Sciatic nerve (tissue), 2 donors: ENCODE data around the gene AP1M2. TPM values are rescaled to one million over a fixed set of nuclear protein-coding genes. Genes with fewer than 3 reads are reported as not detected.
"Not testable (repeated sequence)": the region's sequence is repeated elsewhere in the genome, so short reads cannot be mapped to it uniquely, and the experiment has no call there.

Experiments
- ATAC-seq: fragments of 200-7000 bp; cut with Tn5 transposase; one replicate; pipeline ENCODE4 v1.9.1; 2020; ENCODE audit warnings: mild to moderate bottlenecking, moderate library complexity
- DNase-seq: peaks from one replicate; pipeline ENCODE4 v3.0.0-alpha.2; 2020; ENCODE audit warnings: low spot score
- intact Hi-C: fragments of 100-400 bp; cut with DNase I; formaldehyde crosslinking; loops from one replicate; pipeline ENCODE4 v1.14.2; 2022
- total RNA-seq: library from RNA; stranded (reverse); fragmentation: NEBNext Ultra II Directional; extraction: Animal tissue kit (Norgen Biotek cat#: 25700); gene quantifications from one replicate; pipeline ENCODE4 v1.2.1, GENCODE V29; 2021
- donor health status: DM: no; HTN: no; CAD: no.
- donor health status: DM: no; HTN: no; CAD: no.

The AP1M2 gene
- total RNA-seq, 1 donor from 2014 or later: not detected

DNA sequence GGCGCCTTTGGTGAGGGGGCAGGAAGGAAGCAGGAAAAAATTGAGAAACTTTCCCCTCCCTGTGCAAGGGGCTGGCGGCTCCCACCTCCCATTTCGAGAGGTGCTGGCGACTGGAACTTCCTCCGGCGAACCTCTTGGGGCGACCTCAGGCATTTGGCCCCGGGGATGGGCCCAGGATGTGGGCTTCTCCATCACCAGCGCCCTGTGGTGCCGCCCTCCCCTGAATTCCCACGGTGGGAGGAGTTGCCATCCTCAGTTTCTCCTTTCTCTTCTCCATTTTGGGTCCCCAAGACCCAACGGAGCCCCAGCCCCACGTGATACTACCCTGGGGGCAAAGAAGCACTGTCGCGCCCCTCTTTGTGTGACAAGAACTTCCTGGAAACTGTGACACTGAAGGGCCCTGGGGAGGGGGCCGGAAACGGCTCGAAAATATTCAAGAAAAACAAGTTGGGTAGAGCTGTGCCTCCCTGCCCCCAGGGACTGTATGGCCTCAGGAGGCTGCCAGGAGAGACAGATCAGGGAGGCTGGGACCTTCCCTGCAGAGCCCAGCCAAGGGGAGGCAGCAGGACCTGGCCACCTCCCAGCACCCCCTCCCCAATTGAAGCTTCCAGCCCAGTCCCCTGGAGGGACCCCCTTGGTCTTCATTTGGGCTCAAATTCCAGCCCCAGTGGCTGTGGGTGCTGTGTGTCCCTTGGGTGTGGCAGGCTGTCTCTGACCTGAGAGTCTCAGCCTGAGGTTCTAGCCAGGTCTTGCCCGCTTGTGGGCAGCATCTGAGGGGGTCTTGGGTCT, 16.2 kb upstream of the AP1M2 start:
- ATAC-seq: peak; percentile 53
- intact Hi-C loops: no loop called here
- DNase-seq: peak; percentile 70

DNA sequence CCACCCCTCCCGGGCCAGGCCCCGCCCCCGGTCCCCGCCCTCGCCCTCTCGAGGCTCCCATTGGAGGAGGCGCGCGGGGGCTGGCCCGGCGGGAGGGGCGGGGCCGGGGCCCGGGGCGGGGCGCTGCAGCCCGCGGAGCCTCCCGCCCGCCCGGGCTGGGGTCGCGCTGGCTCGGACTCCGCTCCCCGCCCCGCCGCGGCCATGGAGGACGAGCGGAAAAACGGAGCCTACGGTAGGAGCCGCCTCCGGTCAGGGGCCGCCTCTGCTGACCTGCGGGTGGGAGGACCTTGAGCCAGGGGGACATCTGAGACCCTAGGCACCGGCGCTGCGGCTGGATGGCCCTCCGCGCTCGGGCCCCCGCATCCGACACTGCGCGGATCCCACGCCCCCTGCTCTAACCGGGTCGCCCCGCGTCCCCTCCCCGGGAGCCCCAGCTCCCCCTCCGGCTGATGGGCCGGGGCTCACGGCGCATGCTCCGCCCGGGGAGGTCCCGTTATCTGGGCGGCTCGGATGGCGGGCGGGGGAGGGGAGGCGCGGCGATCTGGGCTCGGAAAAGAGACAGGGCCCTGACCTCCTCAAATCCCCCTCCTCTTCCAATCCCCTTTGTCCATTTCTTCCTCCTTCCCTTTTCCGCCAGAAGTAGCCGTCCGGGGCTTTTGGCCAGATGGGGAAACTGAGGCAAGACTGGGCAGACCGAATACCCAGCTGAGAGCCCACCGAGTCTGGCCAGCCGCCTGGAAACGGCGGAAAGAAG, 15.4 kb upstream of the AP1M2 start:
- ATAC-seq: peak; percentile 95
- intact Hi-C loops: no loop called here

DNA sequence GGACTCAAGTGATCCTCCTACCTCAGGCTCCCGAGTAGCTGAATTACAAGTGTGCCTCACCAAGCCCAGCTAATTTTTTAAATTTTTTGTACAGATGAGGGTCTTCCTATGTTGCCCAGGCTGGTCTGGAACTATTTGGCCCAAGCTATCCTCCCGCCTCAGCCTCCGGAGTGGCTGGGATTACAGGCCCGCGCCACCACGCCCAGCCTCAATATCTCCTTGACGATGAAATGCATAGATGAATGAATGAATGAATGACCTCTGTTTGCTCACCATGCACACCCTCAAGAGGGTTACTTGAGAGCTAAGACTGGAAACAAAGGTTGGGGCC, 14.9 kb upstream of the AP1M2 start:
- DNase-seq (no peak), ATAC-seq (no peak)
- intact Hi-C loops: no loop called here

More for the DNA sequence above, 15.4 kb upstream of the AP1M2 start:
- peak; percentile 92 for DNase-seq

DNA sequence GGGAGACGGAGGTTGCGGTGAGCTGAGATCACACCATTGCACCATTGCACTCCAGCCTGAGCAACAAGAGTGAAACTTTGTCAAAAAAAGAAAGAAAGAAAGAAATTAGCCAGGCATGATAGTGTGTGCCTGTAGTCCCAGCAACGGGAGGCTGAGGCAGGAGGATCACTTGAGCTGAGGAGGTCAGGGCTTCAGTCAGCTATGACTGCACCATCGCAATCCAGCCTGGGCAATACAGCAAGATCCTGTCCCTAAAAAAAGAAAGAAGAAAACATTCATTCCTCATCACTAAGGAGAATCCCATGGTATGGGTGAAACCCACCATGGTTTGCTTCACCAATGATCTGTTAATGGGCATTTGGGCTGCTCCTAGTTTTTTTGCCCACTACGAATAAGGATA, 13.0 kb upstream of the AP1M2 start:
- DNase-seq: no peak
- no peak for ATAC-seq
- intact Hi-C loops: no loop called here

DNA sequence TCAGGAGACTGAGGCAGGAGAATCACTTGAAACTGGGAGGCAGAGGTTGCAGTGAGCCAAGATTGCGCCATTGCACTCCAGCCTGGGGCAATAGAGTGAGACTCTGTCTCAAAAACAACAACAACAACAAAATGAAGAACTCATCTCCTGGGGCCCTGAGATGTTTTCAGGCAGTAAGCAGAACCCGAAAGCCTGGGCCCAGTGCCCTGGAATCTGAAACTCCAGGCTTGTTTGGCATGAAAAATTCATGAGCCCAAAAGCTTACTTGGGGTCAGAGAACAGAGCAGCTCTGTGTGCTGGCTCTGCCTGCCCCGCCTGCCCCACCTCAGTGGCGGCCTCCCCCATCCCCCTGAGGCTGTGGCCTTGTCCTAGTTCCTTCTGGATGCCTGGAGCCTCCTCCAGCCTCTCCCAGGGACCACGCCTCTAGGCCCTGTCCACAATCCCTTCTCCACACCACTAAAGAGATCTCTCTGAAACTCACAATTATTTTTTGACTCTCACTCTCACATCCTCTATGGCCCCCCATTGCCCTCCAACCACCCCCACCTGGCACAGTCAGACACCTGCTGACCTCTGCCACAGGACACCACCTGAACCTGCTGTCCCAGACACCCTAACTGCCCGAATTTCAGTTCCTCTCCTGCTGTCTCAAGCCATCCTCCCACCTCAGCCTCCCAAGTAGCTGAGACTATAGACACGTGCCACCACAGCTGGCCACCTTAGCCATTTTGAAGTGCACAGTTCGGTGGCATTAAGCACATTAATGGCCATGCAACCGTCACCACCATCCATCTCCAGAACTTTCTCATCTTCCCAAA, 6.9 kb upstream of the AP1M2 start:
- intact Hi-C loops: no loop called here
- ATAC-seq: peak; percentile 97
- peak; percentile 80 for DNase-seq

DNA sequence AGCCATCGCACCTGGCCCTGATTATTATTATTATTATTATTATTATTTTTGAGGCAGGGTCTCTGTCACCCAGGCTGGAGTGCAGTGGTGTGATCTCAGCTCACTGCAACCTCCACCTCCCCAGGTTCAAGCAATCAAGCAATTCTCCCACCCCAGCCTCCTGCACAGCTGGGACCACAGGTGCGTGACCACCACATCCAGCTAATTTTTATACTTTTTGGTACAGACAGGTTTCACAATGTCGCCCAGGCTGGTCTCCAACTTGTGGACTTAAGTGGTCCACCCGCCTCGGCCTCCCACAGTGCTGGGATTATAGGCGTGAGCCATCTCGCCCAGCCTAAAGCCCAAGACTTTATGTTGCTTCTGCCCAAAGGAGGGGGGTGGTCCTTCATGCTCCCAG, 6.0 kb upstream of the AP1M2 start:
- no peak for DNase-seq
- intact Hi-C loops: no loop called here
- ATAC-seq: no peak

DNA sequence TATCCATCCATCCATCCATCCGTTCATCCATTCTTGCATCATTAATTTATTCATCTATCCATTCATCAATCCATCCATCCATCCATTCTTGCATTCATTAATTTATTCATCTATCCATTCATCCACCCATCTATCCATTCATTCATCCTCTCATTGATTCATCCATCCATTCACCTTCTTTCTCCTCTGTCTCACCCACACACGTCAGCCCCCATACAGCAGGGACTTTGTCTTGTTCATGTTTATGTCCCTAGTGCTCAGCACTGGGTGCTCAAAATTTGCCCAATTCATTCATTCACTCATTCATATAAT, 683 bp upstream of the AP1M2 start:
- intact Hi-C loops: no loop called here
- no peak for DNase-seq
- no peak for ATAC-seq

DNA sequence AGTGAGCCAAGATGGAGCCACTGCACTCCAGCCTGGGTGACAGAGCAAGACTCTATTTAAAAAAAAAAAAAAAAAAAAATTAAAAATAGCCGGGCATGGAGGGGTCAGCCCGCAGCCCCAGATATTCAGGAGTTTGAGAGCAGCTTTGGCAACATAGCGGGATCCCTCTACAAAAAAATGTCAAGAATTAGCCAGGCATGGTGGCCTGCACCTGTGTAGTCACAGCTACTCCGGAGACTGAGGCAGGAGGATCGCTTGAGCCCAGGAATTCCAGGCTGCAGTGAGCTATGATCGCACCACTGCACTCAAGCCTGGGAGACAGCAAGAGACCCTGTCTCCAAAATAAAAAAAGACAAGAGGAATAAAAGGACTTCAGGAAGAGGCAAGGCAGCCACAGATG, 716 bp downstream of the AP1M2 start:
- intact Hi-C loops: no loop called here
- DNase-seq (no peak), ATAC-seq (no peak)

DNA sequence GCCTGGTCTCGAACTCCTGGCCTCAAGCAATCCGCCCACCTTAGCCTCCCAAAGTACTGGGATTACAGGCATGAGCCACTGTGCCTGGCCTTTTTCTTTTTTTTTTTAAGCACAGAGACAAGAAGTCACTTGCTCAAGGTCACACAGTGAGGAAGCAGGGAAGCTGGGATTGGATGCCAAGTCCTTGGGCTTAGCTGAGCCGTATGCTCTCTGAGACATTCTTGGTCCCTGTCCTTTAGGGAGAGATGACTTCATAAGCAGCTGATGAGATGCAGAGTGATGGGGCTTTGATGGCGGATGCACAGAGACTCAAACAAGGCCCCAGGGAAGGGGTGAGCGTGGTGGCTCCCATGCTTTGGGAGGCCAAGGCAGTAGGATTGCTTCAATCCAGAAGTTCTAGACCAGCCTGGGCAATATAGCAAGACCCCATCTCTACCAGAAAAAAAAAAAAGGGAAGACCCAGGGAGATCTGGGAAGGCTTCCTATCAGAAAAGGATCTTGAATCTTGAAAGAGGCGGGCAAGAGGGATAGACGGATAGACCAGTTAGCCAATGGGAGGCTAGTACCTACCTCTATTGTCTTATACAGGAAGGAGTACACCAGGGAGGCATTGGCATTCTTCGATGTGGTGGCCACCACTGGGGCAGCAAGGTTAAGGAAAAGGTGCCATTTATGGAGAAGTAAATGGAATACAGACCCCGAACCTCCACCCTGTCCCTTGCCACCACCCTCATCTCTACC, 3.9 kb downstream of the AP1M2 start:
- intact Hi-C loops: no loop called here

DNA sequence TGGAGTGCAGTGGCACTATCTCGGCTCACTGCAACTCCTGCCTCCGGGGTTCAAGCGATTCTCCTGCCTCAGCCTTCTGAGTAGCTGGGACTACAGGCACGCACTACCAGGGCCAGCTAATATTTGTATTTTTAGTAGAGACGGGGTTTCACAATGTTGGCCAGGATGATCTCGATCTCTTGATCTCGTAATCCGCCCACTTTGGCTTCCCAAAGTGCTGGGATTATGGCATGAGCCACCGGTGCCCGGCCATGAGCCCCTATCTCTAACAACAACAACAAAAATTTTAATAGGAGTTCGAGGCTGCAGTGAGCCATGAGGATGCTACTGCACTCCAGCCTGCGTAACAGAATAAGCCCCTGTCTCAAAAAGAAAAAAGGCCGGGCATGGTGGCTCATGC, 5.0 kb downstream of the AP1M2 start:
- no peak for DNase-seq
- intact Hi-C loops: no loop called here
- ATAC-seq: no peak

More for the DNA sequence above, 3.9 kb downstream of the AP1M2 start:
- no peak for ATAC-seq
- no peak for DNase-seq

DNA sequence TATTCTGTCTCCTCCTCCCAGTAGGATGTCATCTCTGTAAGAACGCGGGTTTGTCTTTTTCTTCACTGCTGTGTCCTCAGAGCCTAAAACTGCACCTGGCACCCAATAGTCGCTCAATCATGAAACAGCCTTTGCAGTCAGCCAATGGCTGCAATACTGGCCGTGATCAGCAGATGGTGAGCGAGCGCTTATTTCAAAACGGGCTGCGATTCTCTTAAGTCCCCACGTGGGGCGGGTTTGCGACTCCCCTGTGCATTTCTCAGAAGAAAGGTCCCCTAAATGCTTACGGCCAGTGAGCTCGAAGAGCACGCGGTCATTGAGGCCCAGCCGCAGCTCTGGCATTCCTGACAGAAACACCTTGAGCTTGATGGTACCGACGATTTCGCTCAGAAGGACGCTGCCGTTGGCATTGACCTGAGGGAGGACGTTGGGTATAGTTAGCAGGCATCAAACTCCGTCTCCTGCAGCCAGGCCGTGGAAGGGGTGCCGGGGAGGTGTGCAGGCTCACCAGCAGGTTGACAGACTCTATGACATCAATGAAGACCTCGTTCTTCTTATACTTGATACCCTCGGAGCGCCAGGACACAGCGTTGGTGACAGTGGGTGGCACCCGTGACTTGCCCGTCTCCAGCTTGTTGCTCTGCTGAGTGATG, 6.0 kb downstream of the AP1M2 start:
- DNase-seq (peak; percentile 93), ATAC-seq (peak; percentile 87)
- intact Hi-C loops: loop anchor here (2.0 kb wide), 1 partner anchor 64 kb away; no protein-coding TSS in a partner anchor

DNA sequence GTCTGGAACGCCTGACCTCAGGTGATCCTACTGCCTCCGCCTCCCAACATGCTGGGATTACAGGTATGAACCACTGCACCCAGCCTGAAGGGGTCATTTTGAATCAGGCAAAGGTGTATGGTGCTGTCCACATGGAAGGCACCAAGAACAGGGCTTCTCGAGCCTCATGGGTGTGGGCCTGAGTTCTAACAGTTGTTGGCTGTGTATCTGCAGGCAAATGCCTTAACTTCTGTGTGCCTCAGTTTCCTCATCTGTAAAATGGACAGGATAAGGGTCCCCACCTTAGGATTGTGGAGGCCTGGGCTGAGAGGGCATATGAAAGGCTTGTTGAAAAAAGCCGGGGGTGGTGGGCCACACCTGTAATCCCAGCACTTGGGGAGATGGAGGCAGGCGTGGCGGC, 9.2 kb downstream of the AP1M2 start:
- DNase-seq: no peak
- intact Hi-C loops: no loop called here
- ATAC-seq: no peak

DNA sequence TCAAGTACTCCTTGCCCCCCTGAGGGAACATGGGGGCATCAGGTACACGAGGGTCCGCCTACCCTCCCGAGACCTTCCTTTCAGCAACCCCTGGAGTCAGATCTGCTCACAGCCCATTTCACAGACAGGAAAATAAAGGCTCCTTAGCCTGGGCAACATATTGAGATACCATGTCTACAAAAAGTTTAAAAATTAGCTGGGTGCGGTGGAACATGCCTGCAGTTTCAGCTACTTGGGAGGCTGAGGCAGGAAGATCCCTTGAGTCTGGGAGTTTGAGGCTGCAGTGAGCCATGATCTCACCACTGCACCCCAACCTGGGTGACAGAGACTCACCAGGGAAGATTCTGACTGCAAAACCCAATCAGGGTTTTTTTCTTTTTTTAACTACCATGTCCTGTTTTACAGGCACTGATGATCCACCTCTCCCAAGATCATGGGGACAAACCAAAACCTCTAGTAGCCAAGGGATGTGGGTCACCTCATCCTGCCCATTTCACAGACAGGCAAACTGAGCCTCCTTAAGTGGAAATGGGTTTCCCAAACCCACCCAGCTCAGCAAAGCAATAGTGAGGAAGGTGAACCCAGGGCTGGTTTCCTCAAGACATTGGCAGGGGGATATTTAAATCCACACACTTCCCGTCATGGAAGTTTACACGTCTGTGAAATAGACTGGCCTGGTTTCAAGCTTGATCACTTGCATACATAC, 11.9 kb downstream of the AP1M2 start:
- intact Hi-C loops: no loop called here
- no peak for DNase-seq
- no peak for ATAC-seq

DNA sequence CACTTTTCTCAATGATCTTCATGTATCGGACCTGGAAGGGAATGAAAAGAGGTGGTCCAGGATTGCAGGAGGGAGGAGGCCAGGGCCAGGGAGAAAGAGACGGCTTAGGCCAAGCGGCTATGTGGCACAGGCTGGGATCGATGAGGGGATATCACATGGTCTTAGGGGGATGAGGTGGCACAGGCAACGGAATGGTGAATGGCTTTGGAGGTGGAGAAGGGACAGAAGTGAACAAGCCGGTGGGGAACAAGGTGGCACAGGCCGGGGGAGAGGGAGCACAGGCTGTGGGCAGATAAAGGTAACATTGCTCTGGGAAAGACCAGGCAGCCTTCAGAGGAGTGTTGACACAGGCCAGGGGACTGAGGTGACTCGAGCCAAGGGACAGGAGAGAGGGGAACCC, 12.7 kb downstream of the AP1M2 start:
- no peak for ATAC-seq
- no peak for DNase-seq
- intact Hi-C loops: no loop called here

DNA sequence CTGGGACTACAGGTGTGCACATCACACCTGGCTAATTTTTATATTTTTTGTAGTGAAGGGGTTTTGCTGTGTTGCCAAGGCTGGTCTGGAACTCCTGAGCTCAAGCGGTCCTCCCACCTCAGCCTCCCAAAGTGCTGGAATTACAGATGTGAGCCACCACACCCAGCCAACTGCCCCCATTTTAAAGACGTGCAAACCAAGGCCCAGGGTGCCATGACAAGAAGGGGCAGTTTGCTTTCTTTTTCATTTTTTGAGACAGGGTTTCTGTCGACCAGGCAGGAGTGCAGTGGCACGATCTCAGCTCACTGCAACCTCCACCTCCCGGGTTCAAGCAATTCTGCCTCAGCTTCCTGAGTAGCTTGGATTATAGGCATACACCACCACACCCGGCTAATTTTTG, 13.3 kb downstream of the AP1M2 start:
- ATAC-seq, intact Hi-C loops, DNase-seq: not testable (repeated sequence)

DNA sequence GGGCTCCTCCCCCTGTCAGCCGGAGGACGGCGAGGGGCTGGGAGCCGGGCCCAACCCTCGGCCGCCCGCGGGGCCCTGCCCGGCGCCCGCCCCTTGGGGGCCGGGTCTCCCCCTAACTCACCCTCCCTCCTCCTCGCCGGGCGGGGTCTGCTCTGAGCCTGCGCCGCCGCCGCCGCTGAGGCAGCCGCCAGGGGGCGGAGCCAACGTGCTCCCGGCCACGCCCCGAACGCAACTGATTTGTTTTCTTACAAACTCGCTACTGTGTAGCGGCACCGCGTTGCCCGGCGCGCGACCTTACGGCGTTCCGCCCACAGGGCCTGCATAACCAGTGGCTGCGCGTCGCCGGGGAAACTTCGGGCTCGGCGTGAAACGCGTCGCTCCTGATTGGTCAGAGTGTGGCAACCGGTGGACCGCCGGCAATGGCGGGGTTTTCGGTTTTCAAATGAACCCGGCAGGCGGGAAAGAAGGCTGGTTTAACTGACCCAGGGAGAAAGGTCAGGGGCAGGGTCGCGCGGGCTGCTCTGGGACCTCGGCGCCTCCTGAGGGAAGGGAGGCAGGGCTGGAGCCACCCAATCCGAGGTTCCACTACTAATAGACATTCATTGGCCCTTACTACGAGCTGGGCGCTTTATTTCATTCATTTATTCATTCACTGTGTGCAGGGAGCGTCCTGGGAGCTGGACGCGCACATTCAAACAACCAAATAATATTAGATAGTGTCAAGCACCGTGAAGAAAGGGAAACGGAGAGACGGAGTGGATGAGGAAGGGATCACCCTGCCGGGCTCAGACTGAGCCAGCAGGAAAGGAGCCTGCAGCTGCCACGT, 18.1 kb downstream of the AP1M2 start, which contains the start of gene CDKN2D:
TSS of gene CDKN2D (minus strand) at position 154 of the 826 bp plus-strand sequence. CDS start 326 bp downstream, outside the sequence.
- intact Hi-C loops: loop anchor here (10.0 kb wide), 1 partner anchor 154 kb away; no protein-coding TSS in a partner anchor
- ATAC-seq: peak; percentile 92
- DNase-seq: peak; percentile 100
